ENCODE measurements around the gene HTR1A. TPM values are rescaled to one million over a fixed set of nuclear protein-coding genes. Genes with fewer than 3 reads are reported as not detected.

Gene HTR1A
- polyA plus RNA-seq, 1 of the 3 experiments (the other 2 are of a cell fraction): not detected

- CTCF ChIA-PET: no interaction called here
- no peak overlapping the region for H3K4me2 ChIP-seq
- no peak for DNase-seq
- no peak overlapping the region for H3K4me3 ChIP-seq (ENCODE audit: low read depth in 2 of 2, low read length in 1 of 2)
- 6% methylated on average over 3 of the region's 3 CpGs for WGBS (ENCODE audit: low lambda C conversion rate)
- TF ChIP-seq, protein P1, sequence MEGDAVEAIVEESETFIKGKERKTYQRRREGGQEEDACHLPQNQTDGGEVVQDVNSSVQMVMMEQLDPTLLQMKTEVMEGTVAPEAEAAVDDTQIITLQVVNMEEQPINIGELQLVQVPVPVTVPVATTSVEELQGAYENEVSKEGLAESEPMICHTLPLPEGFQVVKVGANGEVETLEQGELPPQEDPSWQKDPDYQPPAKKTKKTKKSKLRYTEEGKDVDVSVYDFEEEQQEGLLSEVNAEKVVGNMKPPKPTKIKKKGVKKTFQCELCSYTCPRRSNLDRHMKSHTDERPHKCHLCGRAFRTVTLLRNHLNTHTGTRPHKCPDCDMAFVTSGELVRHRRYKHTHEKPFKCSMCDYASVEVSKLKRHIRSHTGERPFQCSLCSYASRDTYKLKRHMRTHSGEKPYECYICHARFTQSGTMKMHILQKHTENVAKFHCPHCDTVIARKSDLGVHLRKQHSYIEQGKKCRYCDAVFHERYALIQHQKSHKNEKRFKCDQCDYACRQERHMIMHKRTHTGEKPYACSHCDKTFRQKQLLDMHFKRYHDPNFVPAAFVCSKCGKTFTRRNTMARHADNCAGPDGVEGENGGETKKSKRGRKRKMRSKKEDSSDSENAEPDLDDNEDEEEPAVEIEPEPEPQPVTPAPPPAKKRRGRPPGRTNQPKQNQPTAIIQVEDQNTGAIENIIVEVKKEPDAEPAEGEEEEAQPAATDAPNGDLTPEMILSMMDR (IDR thresholded peaks at IDR 0.05): no peak
- no peak for TF ChIP-seq EZH2phosphoT487 (IDR thresholded peaks at IDR 0.05; ENCODE audit: borderline replicate concordance, low read depth)
- no peak for TF ChIP-seq REST (IDR thresholded peaks at IDR 0.05; ENCODE audit: low read depth, low read length)
- TF ChIP-seq, protein P2, sequence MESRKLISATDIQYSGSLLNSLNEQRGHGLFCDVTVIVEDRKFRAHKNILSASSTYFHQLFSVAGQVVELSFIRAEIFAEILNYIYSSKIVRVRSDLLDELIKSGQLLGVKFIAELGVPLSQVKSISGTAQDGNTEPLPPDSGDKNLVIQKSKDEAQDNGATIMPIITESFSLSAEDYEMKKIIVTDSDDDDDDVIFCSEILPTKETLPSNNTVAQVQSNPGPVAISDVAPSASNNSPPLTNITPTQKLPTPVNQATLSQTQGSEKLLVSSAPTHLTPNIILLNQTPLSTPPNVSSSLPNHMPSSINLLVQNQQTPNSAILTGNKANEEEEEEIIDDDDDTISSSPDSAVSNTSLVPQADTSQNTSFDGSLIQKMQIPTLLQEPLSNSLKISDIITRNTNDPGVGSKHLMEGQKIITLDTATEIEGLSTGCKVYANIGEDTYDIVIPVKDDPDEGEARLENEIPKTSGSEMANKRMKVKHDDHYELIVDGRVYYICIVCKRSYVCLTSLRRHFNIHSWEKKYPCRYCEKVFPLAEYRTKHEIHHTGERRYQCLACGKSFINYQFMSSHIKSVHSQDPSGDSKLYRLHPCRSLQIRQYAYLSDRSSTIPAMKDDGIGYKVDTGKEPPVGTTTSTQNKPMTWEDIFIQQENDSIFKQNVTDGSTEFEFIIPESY (IDR thresholded peaks at IDR 0.05; ENCODE audit: borderline replicate concordance, low read depth): no peak
- no peak overlapping the region for H3K27ac ChIP-seq (ENCODE audit: low read depth in 2 of 2, low read length in 1 of 2)
- no peaks in the 10 kb centered on the region for H3K36me3 ChIP-seq (replicated peaks in 1 of 2; ENCODE audit: control insufficient read depth in 1 of 2, insufficient read depth in 2 of 2, low read length in 1 of 2)
- no peaks in the 10 kb centered on the region for H3K9me2 ChIP-seq
- no peaks in the 10 kb centered on the region for H4K20me1 ChIP-seq (ENCODE audit: insufficient read depth)
- H3F3A ChIP-seq (replicated peaks; ENCODE audit: insufficient read depth): no peaks in the 10 kb centered on the region
- no peaks in the 10 kb centered on the region for H3K4me1 ChIP-seq (ENCODE audit: control insufficient read depth in 1 of 2, insufficient read depth in 2 of 2, low read depth in 1 of 2, low read length in 1 of 2)
- POLR2A ChIA-PET: no interaction called here
- peaks cover 27% of the 10 kb centered on the region; the same call in 1 of the 2 replicates for H3K27me3 ChIP-seq (ENCODE audit: insufficient read depth)
- no peaks in the 10 kb centered on the region for H3K9me3 ChIP-seq
- H3K9ac ChIP-seq: no peak overlapping the region
- no peaks in the 10 kb centered on the region for H3K79me2 ChIP-seq (ENCODE audit: insufficient read depth)
- no peak overlapping the region for H2AFZ ChIP-seq (ENCODE audit: low read depth)
These were observed 3.6 kb downstream of the HTR1A start for GRCh38 chr5:63958654-63959053.

GRCh38 chr5:63957617-63958016, 4.6 kb downstream of the HTR1A start:
- H2AFZ ChIP-seq (ENCODE audit: low read depth): no peak overlapping the region
- H3K36me3 ChIP-seq (replicated peaks in 1 of 2; ENCODE audit: control insufficient read depth in 1 of 2, insufficient read depth in 2 of 2, low read length in 1 of 2): no peaks in the 10 kb centered on the region
- DNase-seq: no peak
- H4K20me1 ChIP-seq (ENCODE audit: insufficient read depth): no peaks in the 10 kb centered on the region
- H3K9ac ChIP-seq: no peak overlapping the region
- H3K4me1 ChIP-seq (ENCODE audit: control insufficient read depth in 1 of 2, insufficient read depth in 2 of 2, low read depth in 1 of 2, low read length in 1 of 2): no peaks in the 10 kb centered on the region
- peaks cover 27% of the 10 kb centered on the region; the same call in 1 of the 2 replicates for H3K27me3 ChIP-seq (ENCODE audit: insufficient read depth)
- WGBS (ENCODE audit: low lambda C conversion rate): 3% methylated on average over 2 of the region's 2 CpGs
- no peak overlapping the region for H3K4me3 ChIP-seq (ENCODE audit: low read depth in 2 of 2, low read length in 1 of 2)
- POLR2A ChIA-PET: no interaction called here
- H3F3A ChIP-seq (replicated peaks; ENCODE audit: insufficient read depth): no peaks in the 10 kb centered on the region
- no peaks in the 10 kb centered on the region for H3K79me2 ChIP-seq (ENCODE audit: insufficient read depth)
- no peak overlapping the region for H3K27ac ChIP-seq (ENCODE audit: low read depth in 2 of 2, low read length in 1 of 2)
- no peak overlapping the region for H3K4me2 ChIP-seq
- H3K9me2 ChIP-seq: no peaks in the 10 kb centered on the region
- no peaks in the 10 kb centered on the region for H3K9me3 ChIP-seq
- no peak for TF ChIP-seq MEF2A (IDR thresholded peaks at IDR 0.05; ENCODE audit: borderline replicate concordance, low read depth)
- no peak for TF ChIP-seq YY1 (IDR thresholded peaks at IDR 0.05; ENCODE audit: low read depth)
- TF ChIP-seq POLR2AphosphoS5 (IDR thresholded peaks at IDR 0.05; ENCODE audit: low read depth, low read length): no peak
- TF ChIP-seq EZH2phosphoT487 (IDR thresholded peaks at IDR 0.05; ENCODE audit: borderline replicate concordance, low read depth): no peak
- no peak for TF ChIP-seq TCF12 (IDR thresholded peaks at IDR 0.05)
- TF ChIP-seq IRF3 (IDR thresholded peaks at IDR 0.05; ENCODE audit: low read depth, low read length): no peak
- TF ChIP-seq GATA2 (CRISPR knock-in tag; IDR thresholded peaks at IDR 0.05): no peak
- no peak for TF ChIP-seq JUND (IDR thresholded peaks at IDR 0.05)
- TF ChIP-seq ELF1 (IDR thresholded peaks at IDR 0.05): no peak
- TF ChIP-seq NRF1 (IDR thresholded peaks at IDR 0.05; ENCODE audit: low read depth, low read length): no peak
- no peak for TF ChIP-seq MXI1 (IDR thresholded peaks at IDR 0.05; ENCODE audit: low read depth, low read length)
- TF ChIP-seq FOXJ3 (CRISPR knock-in tag; IDR thresholded peaks at IDR 0.05): no peak
- TF ChIP-seq, protein P3, sequence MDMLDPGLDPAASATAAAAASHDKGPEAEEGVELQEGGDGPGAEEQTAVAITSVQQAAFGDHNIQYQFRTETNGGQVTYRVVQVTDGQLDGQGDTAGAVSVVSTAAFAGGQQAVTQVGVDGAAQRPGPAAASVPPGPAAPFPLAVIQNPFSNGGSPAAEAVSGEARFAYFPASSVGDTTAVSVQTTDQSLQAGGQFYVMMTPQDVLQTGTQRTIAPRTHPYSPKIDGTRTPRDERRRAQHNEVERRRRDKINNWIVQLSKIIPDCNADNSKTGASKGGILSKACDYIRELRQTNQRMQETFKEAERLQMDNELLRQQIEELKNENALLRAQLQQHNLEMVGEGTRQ (IDR thresholded peaks at IDR 0.05; ENCODE audit: borderline replicate concordance, low read depth, low read length): no peak
- no peak for TF ChIP-seq NFIC (IDR thresholded peaks at IDR 0.05; ENCODE audit: borderline replicate concordance)
- no peak for TF ChIP-seq RAD21 (IDR thresholded peaks at IDR 0.05; ENCODE audit: low read length)
- CTCF ChIA-PET: interaction anchor here (1.1 kb wide), 1 partner anchor 556 kb away, joined by 3 read pairs; no protein-coding TSS in a partner anchor

All from SK-N-SH (cell line).